Mucosa of descending colon (tissue), 3 donors: ENCODE results near the gene PCDHB12. TPM values are rescaled to one million over a fixed set of nuclear protein-coding genes. Genes with fewer than 3 reads are reported as not detected.
"Not testable (repeated sequence)": the region's sequence is repeated elsewhere in the genome, so short reads cannot be mapped to it uniquely, and the experiment has no call there.

ENCODE experiments used
- ATAC-seq: fragments of 200-7000 bp; cut with Tn5 transposase; one replicate; pipeline ENCODE4 v1.9.1; 2020; ENCODE audit warnings: mild to moderate bottlenecking, moderate library complexity
- DNase-seq, 3 donors: peaks; one replicate each; pipeline ENCODE4 v3.0.0-alpha.2; 2020
- H3K36me3 ChIP-seq: fragments of 200-600 bp; one replicate; pipeline ENCODE4 v1.8.0; 2021; ENCODE audit warnings: low read depth, mild to moderate bottlenecking
- H3K4me1 ChIP-seq: fragments of 200-600 bp; one replicate; pipeline ENCODE4 v1.8.0; 2021; ENCODE audit warnings: low read depth, mild to moderate bottlenecking
- H3K4me3 ChIP-seq: fragments of 200-600 bp; one replicate; pipeline ENCODE4 v1.8.0; 2021; ENCODE audit warnings: mild to moderate bottlenecking
- H3K9me3 ChIP-seq: fragments of 200-600 bp; one replicate; pipeline ENCODE4 v1.8.0; 2021; ENCODE audit warnings: mild to moderate bottlenecking
- intact Hi-C, 2 donors: fragments of 100-400 bp; cut with DNase I in 1 of 2; cut with micrococcal nuclease in 1 of 2; formaldehyde crosslinking; loops; one replicate each; pipeline versions ENCODE4 v1.11.0 to v1.11.1; 2022; cut with DNase I, micrococcal nuclease
- total RNA-seq, 3 donors: library from RNA; stranded (reverse); fragmentation: NEBNext Ultra II Directional in 2 of 3; extraction: Animal tissue kit (Norgen Biotek cat#: 25700) in 2 of 3; gene quantifications; one replicate each; pipeline versions ENCODE4 v1.2.1 to v1.2.4, GENCODE V29; 2021 to 2023
- TF ChIP-seq, protein P1 (sequence below): fragments of 200-600 bp; IDR thresholded peaks from one replicate; pipeline ENCODE4 v1.8.0; 2022; ENCODE audit warnings: antibody characterized with exemption, mild to moderate bottlenecking
- donor health status: DM: no; HTN: no; CAD: no; lungs with moderate emphysema.
- donor health status: DM: no; HTN: no; CAD: no.
- donor health status: DM: no; HTN: yes; CAD: no.

The PCDHB12 gene
- total RNA-seq, 3 donors from 2014 or later: 0.52 to 3.9 (median 0.67) TPM

GRCh38 chr5:141223112-141223783, 14.7 kb downstream of the PCDHB12 start, which contains the start of gene PCDHB14:
Gene PCDHB14 (plus strand): TSS chr5:141223343. CDS start chr5:141223506, 163 bp downstream.
- intact Hi-C loops: no loop called here
- Histone ChIP-seq H3K4me3 (no peak within 1 kb of the TSS), H3K9me3 (peaks cover 84% of the 10 kb centered on the region), H3K36me3 (no peaks in the 10 kb centered on the region), H3K4me1 (no peaks in the 10 kb centered on the region)
- TF ChIP-seq, protein P1, sequence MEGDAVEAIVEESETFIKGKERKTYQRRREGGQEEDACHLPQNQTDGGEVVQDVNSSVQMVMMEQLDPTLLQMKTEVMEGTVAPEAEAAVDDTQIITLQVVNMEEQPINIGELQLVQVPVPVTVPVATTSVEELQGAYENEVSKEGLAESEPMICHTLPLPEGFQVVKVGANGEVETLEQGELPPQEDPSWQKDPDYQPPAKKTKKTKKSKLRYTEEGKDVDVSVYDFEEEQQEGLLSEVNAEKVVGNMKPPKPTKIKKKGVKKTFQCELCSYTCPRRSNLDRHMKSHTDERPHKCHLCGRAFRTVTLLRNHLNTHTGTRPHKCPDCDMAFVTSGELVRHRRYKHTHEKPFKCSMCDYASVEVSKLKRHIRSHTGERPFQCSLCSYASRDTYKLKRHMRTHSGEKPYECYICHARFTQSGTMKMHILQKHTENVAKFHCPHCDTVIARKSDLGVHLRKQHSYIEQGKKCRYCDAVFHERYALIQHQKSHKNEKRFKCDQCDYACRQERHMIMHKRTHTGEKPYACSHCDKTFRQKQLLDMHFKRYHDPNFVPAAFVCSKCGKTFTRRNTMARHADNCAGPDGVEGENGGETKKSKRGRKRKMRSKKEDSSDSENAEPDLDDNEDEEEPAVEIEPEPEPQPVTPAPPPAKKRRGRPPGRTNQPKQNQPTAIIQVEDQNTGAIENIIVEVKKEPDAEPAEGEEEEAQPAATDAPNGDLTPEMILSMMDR: no peak
- ATAC-seq (peak; percentile 36), DNase-seq (no peak)

GRCh38 chr5:141224844-141225243, 16.3 kb downstream of the PCDHB12 start:
- ATAC-seq, intact Hi-C loops, H3K4me1 ChIP-seq, DNase-seq, H3K36me3 ChIP-seq, H3K4me3 ChIP-seq: not testable (repeated sequence)
- H3K9me3 ChIP-seq: peaks cover 82% of the 10 kb centered on the region

DNA sequence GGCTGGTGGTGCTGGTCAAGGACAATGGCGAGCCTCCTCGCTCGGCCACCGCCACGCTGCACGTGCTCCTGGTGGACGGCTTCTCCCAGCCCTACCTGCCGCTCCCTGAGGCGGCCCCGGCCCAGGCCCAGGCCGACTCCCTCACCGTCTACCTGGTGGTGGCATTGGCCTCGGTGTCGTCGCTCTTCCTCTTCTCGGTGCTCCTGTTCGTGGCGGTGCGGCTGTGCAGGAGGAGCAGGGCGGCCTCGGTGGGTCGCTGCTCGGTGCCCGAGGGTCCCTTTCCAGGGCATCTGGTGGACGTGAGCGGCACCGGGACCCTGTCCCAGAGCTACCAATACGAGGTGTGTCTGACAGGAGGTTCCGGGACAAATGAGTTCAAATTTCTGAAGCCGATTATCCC, 16.9 kb downstream of the PCDHB12 start:
- H3K9me3 ChIP-seq: peaks cover 82% of the 10 kb centered on the region
- not testable (repeated sequence) for ATAC-seq

DNA sequence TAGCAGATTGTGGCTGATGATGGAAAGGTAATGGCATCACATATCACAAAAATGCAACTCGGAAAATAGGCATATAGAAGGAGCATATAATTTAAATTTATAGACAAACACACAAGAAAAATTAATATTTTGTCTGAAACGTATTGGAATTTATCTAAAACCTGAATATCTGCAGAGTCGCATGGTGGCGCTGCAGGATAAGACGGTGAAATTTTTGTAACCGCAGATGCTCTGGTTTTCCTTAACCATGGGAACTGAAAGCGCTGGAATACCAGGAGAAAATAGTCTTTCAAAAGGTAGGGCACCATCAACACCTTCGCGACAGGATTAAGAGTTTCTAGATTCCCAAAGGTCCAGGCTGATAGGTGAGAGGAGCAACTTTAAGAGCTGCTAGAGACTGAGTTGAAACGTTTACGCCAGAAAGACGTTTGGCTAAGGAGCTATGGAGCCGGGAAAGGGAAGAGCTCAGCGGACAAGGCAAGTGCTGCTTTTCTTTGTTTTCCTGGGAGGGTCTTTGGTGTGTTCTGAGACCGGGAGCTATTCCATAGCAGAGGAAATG, 25.7 kb downstream of the PCDHB12 start:
- peak in 1 of 3 donors; percentile 5 for DNase-seq
- intact Hi-C loops: no loop called here
- Histone ChIP-seq H3K4me3 (no peak overlapping the region), H3K36me3 (no peaks in the 10 kb centered on the region), H3K9me3 (peaks cover 90% of the 10 kb centered on the region), H3K4me1 (no peaks in the 10 kb centered on the region)
- TF ChIP-seq, protein P1: no peak
- no peak for ATAC-seq

More for the DNA sequence above, 16.9 kb downstream of the PCDHB12 start:
- H3K4me3 ChIP-seq, intact Hi-C loops, DNase-seq, H3K4me1 ChIP-seq, H3K36me3 ChIP-seq: not testable (repeated sequence)

GRCh38 chr5:141235922-141236321, 27.4 kb downstream of the PCDHB12 start:
- H3K4me1 ChIP-seq, intact Hi-C loops, H3K4me3 ChIP-seq, ATAC-seq, H3K36me3 ChIP-seq, DNase-seq: not testable (repeated sequence)
- H3K9me3 ChIP-seq: peaks cover 96% of the 10 kb centered on the region

DNA sequence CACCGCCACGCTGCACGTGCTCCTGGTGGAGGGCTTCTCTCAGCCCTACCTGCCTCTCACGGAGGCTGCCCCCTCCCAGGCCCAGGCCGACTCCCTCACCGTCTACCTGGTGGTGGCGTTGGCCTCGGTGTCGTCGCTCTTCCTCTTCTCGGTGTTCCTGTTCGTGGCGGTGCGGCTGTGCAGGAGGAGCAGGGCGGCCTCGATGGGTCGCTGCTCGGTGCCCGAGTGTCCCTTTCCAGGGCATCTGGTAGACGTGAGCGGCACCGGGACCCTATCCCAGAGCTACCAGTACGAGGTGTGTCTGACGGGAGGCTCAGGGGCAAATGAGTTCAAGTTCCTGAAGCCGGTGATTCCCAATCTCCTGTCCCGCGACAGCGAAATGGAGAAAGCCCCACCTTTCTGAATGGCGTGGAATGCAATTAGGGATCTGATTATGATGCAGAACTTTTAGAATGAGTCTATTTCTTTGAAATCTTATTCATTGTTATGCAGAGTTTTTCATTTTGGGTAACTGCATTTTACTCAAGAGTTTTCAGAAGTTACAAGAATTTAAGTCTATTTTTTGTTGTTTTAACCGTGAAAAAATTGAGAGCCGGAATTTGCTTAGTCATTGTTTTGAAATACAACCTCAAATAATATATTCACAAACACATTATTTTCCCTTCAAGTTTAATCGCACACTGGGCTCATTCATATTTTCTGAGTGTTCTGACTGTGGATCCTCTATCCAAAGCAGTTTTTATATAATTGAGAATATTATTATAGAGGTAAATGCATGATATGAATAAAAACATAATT, 28.2 kb downstream of the PCDHB12 start:
- TF ChIP-seq, protein P1: no peak
- Histone ChIP-seq H3K4me3 (no peak overlapping the region), H3K4me1 (no peaks in the 10 kb centered on the region), H3K36me3 (no peaks in the 10 kb centered on the region), H3K9me3 (peaks cover 98% of the 10 kb centered on the region)
- intact Hi-C loops: no loop called here
- ATAC-seq: no peak
- DNase-seq: no peak

DNA sequence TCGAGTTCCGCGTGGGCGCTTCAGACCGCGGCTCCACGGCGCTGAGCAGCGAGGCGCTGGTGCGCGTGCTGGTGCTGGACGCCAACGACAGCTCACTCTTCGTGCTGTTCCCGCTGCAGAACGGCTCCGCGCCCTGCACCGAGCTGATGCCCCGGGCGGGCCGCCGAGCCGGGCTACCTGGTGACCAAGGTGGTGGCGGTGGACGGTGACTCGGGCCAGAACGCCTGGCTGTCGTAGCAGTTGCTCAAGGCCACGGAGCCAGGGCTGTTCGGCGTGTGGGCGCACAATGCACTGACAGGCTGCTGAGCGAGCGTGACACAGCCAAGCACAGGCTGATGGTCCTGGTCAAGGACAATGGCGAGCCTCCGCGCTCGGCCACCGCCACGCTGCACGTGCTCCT, 33.0 kb downstream of the PCDHB12 start:
- no peak for ATAC-seq
- no peak for DNase-seq
- peaks cover 98% of the 10 kb centered on the region for H3K9me3 ChIP-seq
- no peak overlapping the region for H3K4me3 ChIP-seq
- no peaks in the 10 kb centered on the region for H3K4me1 ChIP-seq
- intact Hi-C loops: no loop called here
- H3K36me3 ChIP-seq: no peaks in the 10 kb centered on the region
- TF ChIP-seq, protein P1: no peak
